CD4-positive, alpha-beta T cell treated with Interleukin-21 for 1 hour (primary cell): ENCODE measurements around the gene B3GALT5.
"Not testable (repeated sequence)": the region's sequence is repeated elsewhere in the genome, so short reads cannot be mapped to it uniquely, and the experiment has no call there.

Experiments used
- DNase-seq: peaks from one replicate; pipeline ENCODE4 v3.0.0-alpha.2; 2020

Gene B3GALT5

GRCh38 chr21:39612233-39613040 lies at the start of gene B3GALT5:
Gene B3GALT5, plus strand, starts transcription at chr21:39612940. Its CDS starts 47,620 bp downstream, at chr21:39660560.
- no peak for DNase-seq

GRCh38 chr21:39564200-39564599 lies 48.5 kb upstream of the B3GALT5 start:
- DNase-seq, result no peak

- no peak for DNase-seq
Measured at GRCh38 chr21:39567180-39567972, 45.4 kb upstream of the B3GALT5 start.

GRCh38 chr21:39568361-39568760 lies 44.4 kb upstream of the B3GALT5 start:
- no peak for DNase-seq

- DNase-seq, result no peak
Measured at GRCh38 chr21:39575775-39576174, 37.0 kb upstream of the B3GALT5 start.

GRCh38 chr21:39576518-39577128 lies 36.1 kb upstream of the B3GALT5 start:
- DNase-seq, result no peak

GRCh38 chr21:39579734-39580332 lies 32.9 kb upstream of the B3GALT5 start:
- no peak for DNase-seq

- DNase-seq, result no peak
Measured at GRCh38 chr21:39580744-39581143, 32.0 kb upstream of the B3GALT5 start.

GRCh38 chr21:39581414-39581813 lies 31.3 kb upstream of the B3GALT5 start:
- no peak for DNase-seq

- no peak for DNase-seq
Measured at GRCh38 chr21:39582749-39583148, 30.0 kb upstream of the B3GALT5 start.

GRCh38 chr21:39583586-39583985 lies 29.2 kb upstream of the B3GALT5 start:
- not testable (repeated sequence) for DNase-seq

- no peak for DNase-seq
Measured at GRCh38 chr21:39587376-39587775, 25.4 kb upstream of the B3GALT5 start.

GRCh38 chr21:39588884-39589283 lies 23.9 kb upstream of the B3GALT5 start:
- no peak for DNase-seq

- DNase-seq, result no peak
Measured at GRCh38 chr21:39593522-39593921, 19.2 kb upstream of the B3GALT5 start.

- no peak for DNase-seq
Measured at GRCh38 chr21:39595465-39595864, 17.3 kb upstream of the B3GALT5 start.

GRCh38 chr21:39597595-39597994 lies 15.1 kb upstream of the B3GALT5 start:
- DNase-seq, result no peak

- no peak for DNase-seq
Measured at GRCh38 chr21:39599191-39599970, 13.4 kb upstream of the B3GALT5 start.

GRCh38 chr21:39601187-39601928 lies 11.4 kb upstream of the B3GALT5 start:
- no peak for DNase-seq

- DNase-seq, result no peak
Measured at GRCh38 chr21:39602076-39602689, 10.6 kb upstream of the B3GALT5 start.

GRCh38 chr21:39602793-39603192 lies 9.9 kb upstream of the B3GALT5 start:
- DNase-seq, result no peak

GRCh38 chr21:39604951-39605350 lies 7.8 kb upstream of the B3GALT5 start:
- no peak for DNase-seq
